AG09319 (cell line): ENCODE results near the gene BLOC1S3.

Experiments used
- DNase-seq: peaks from one replicate; pipeline ENCODE4 v3.0.0-alpha.2; 2010; ENCODE audit warnings: low read depth; ENCODE audit errors: extremely low read depth
- TF ChIP-seq, protein P1 (sequence below): IDR thresholded peaks from 2 replicates; pipeline ENCODE4 v1.5.1; 2011; ENCODE audit warnings: low read depth, mild to moderate bottlenecking, inconsistent platforms, low read length, moderate library complexity

Gene BLOC1S3

DNA sequence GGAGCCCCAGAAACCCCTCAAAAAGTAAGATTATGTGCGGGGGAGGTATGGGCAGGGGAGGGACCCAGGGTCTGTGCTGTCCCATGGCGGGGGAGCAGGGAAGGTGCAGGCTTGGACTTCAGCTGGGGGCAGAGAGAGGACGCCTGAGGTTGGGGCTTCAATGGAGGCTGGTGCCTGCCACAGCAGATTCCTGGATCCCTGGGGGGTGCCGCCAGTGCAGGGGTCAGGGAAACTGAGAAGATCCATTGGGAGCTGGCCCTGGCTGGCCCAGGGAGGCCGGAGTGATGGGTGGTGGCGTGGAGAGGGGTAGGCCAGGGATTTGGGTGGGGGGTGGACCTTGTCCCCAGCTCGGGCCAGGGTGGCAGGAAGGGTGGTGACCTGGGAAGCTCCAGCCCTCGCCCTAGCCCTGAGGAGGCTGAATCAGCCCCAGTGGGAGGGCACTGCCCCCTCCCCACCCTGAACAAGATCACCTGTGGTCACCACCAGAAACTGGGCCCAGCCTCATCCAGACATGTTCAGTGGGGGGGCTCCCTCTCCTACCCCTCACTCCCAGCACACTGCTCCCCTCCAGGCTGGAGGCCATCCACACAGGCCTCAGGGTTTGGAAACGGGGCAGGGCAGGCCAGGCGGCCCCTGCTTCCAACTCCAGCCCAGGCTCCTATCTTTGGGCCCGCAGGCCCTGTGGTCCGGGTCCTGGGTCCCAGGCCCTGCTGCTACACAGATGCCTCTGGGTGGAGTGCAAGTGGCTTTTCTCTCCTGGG, 19.2 kb upstream of the BLOC1S3 start:
- TF ChIP-seq, protein P1, sequence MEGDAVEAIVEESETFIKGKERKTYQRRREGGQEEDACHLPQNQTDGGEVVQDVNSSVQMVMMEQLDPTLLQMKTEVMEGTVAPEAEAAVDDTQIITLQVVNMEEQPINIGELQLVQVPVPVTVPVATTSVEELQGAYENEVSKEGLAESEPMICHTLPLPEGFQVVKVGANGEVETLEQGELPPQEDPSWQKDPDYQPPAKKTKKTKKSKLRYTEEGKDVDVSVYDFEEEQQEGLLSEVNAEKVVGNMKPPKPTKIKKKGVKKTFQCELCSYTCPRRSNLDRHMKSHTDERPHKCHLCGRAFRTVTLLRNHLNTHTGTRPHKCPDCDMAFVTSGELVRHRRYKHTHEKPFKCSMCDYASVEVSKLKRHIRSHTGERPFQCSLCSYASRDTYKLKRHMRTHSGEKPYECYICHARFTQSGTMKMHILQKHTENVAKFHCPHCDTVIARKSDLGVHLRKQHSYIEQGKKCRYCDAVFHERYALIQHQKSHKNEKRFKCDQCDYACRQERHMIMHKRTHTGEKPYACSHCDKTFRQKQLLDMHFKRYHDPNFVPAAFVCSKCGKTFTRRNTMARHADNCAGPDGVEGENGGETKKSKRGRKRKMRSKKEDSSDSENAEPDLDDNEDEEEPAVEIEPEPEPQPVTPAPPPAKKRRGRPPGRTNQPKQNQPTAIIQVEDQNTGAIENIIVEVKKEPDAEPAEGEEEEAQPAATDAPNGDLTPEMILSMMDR: no peak
- DNase-seq: no peak

DNA sequence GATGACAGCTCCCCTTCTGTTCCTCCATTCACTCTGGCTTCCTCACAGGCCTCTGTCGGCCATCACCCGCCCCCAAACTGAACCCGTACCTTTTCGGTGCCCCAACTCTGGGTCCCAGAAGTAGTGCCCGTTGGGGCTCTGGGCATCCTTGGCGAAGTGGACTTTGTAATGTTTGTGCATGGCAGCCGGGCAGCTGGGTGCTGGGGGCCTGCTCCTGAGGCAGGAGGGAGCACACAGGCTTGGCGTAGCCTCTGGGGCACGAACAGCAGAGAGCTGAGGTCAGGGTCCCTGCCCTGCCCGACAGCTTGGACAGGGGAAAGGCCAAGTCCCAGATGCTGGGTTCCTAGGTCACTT, 18.6 kb upstream of the BLOC1S3 start:
- DNase-seq: no peak
- TF ChIP-seq, protein P1: no peak

DNA sequence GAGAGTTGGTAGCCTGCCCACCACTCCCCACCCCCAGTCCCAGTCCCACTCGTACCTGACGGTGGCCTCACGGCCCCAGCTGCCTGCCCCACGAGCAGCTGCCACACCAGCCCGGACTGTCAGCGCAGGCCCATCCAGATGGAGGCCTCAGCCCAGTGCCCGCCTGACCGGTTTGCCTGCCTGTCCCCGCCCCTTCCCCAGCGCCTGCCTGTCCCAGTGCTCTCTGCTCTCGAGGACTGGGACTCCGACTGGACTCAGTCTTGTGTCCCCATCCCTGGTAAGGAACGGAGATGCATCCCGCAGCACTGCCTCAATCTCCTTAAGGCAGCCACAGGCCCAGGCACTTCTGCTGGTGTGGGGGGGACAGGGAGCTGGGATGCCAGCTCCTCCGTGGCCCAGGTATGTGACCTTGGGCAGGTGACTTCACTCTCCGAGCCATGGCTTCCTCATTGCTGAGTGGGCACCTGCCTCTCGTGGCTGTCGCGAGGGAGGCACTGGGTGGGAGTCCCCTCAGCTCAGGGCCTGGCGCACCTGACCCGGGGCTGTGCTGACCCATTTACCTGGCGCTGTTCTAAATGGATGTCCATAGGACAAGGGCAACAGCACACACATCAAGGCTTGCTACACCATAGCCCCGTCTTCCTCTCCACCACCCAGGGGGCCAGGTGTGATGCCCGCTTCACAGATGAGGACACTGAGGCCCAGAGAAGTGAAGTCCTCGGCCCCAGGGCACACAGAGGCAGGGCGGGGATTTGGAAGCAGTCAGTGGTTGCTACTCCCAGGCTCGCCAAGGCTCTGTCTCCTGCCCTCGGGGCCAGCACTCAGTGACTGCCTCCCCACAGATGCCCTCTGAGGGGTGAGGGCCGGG, 17.5 kb upstream of the BLOC1S3 start, which contains the start of gene NKPD1:
TSS of gene NKPD1 (minus strand) at position 113 of the 868 bp plus-strand sequence. CDS start 832 bp downstream, outside the sequence.
- no peak for DNase-seq

GRCh38 chr19:45161738-45162607, 16.6 kb upstream of the BLOC1S3 start:
- TF ChIP-seq, protein P1: peak; percentile 74
- DNase-seq: no peak

More for the DNA sequence above, 17.5 kb upstream of the BLOC1S3 start, which contains the start of gene NKPD1:
- TF ChIP-seq, protein P1: no peak

GRCh38 chr19:45162608-45163143, 15.9 kb upstream of the BLOC1S3 start:
- TF ChIP-seq, protein P1: no peak
- no peak for DNase-seq

DNA sequence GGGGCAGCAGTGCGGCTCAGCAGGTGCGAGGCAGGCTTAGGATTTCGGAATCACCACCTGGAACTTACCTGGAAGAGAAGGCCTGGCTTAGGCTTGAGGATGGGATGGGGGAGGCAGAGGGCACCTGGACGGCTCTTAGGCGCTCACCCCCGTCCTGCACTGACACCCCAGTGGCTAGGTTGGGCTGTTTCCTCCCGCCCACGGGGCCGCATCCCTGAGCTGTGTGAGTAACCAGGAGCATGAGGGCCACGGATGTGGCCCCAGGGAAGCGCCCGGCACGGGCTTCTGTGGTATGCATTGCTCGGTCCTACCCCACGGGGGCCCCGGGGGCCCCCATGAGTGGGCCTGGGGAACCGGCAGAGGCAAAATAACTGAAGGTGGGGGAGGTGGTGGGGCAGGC, 15.4 kb upstream of the BLOC1S3 start:
- TF ChIP-seq, protein P1: no peak
- DNase-seq: no peak
